ENCODE measurements around the gene IRX6. TPM values are rescaled to one million over a fixed set of nuclear protein-coding genes. Genes with fewer than 3 reads are reported as not detected.

Gene IRX6
- total RNA-seq, 1 donor from 2014 or later, result 13.0 TPM

- Histone ChIP-seq H3K27me3 (ENCODE audit: low read depth) (peaks cover 4% of the 10 kb centered on the region), H3K4me1 (peaks cover 31% of the 10 kb centered on the region), H3K4me3 (no peak overlapping the region), H3K27ac (replicated peaks) (no peak overlapping the region), H3K9me3 (replicated peaks) (no peaks in the 10 kb centered on the region), H3K36me3 (no peaks in the 10 kb centered on the region)
- TF ChIP-seq CTCF (IDR thresholded peaks at IDR 0.05; ENCODE audit: borderline replicate concordance), result no peak
- DNase-seq, result no peak
- intact Hi-C loops (cut with micrococcal nuclease), result no loop called here
Measured at GRCh38 chr16:55376045-55376444, 52.0 kb downstream of the IRX6 start.

GRCh38 chr16:55376567-55377167 is 52.7 kb downstream of the IRX6 start:
- Histone ChIP-seq H3K4me1 (peaks cover 26% of the 10 kb centered on the region), H3K27ac (replicated peaks) (no peak overlapping the region), H3K9me3 (replicated peaks) (no peaks in the 10 kb centered on the region), H3K4me3 (no peak overlapping the region), H3K27me3 (ENCODE audit: low read depth) (no peaks in the 10 kb centered on the region), H3K36me3 (no peaks in the 10 kb centered on the region)
- no peak for TF ChIP-seq CTCF (IDR thresholded peaks at IDR 0.05; ENCODE audit: borderline replicate concordance)
- intact Hi-C loops (cut with micrococcal nuclease), result no loop called here
- no peak for DNase-seq

GRCh38 chr16:55377840-55378239 is 53.8 kb downstream of the IRX6 start:
- no peak for DNase-seq
- Histone ChIP-seq H3K4me1 (peaks cover 21% of the 10 kb centered on the region), H3K27ac (replicated peaks) (no peak overlapping the region), H3K27me3 (ENCODE audit: low read depth) (no peaks in the 10 kb centered on the region), H3K36me3 (no peaks in the 10 kb centered on the region), H3K9me3 (replicated peaks) (no peaks in the 10 kb centered on the region), H3K4me3 (no peak overlapping the region)
- intact Hi-C loops (cut with micrococcal nuclease), result no loop called here
- no peak for TF ChIP-seq CTCF (IDR thresholded peaks at IDR 0.05; ENCODE audit: borderline replicate concordance)

GRCh38 chr16:55378616-55379015 is 54.6 kb downstream of the IRX6 start:
- Histone ChIP-seq H3K27ac (replicated peaks) (no peak overlapping the region), H3K4me1 (peaks cover 19% of the 10 kb centered on the region), H3K36me3 (no peaks in the 10 kb centered on the region), H3K4me3 (no peak overlapping the region), H3K9me3 (replicated peaks) (no peaks in the 10 kb centered on the region), H3K27me3 (ENCODE audit: low read depth) (no peaks in the 10 kb centered on the region)
- no peak for DNase-seq
- intact Hi-C loops (cut with micrococcal nuclease), result no loop called here
- no peak for TF ChIP-seq CTCF (IDR thresholded peaks at IDR 0.05; ENCODE audit: borderline replicate concordance)

GRCh38 chr16:55379371-55379770 is 55.4 kb downstream of the IRX6 start:
- no peaks in the 10 kb centered on the region for H3K27me3 ChIP-seq (ENCODE audit: low read depth)
- peaks cover 22% of the 10 kb centered on the region for H3K4me1 ChIP-seq
- H3K9me3 ChIP-seq (replicated peaks), result no peaks in the 10 kb centered on the region
- no peak for DNase-seq
- intact Hi-C loops (cut with micrococcal nuclease), result no loop called here
- peak overlapping the region; percentile 56 for H3K27ac ChIP-seq (replicated peaks)
- no peak overlapping the region for H3K4me3 ChIP-seq
- no peak for TF ChIP-seq CTCF (IDR thresholded peaks at IDR 0.05; ENCODE audit: borderline replicate concordance)
- H3K36me3 ChIP-seq, result no peaks in the 10 kb centered on the region
